HCT116 (cell line): Measurements from ENCODE around the gene RAPGEF2. TPM values are rescaled to one million over a fixed set of nuclear protein-coding genes. Genes with fewer than 3 reads are reported as not detected.

ENCODE experiments used
- ATAC-seq: fragments of 200-7000 bp; cut with Tn5 transposase; 2 replicates; pipeline ENCODE4 v1.9.1; 2020; ENCODE audit warnings: mild to moderate bottlenecking, moderate library complexity
- BruUV-seq: library from RNA; stranded (reverse); fragments of 400-500 nt; replicated peaks from 2 replicates; lab custom pipeline; 2021; lab: Mats Ljungman, UMichigan
- CTCF ChIA-PET: fragments of 300-600 bp; sonication (Branson Sonifier 250); formaldehyde crosslinking; loops from one replicate; lab custom pipeline; 2021; ENCODE audit warnings: antibody characterized with exemption; lab: Charles Lee
- POLR2A ChIA-PET: fragments of 300-600, 350-600 bp; sonication (Branson Sonifier 250); formaldehyde crosslinking; loops from one replicate; lab custom pipeline; 2021; ENCODE audit warnings: antibody characterized with exemption; lab: Charles Lee
- RAD21 ChIA-PET, 2 experiments: fragments of 300-600 bp; sonication (Branson Sonifier 250); formaldehyde crosslinking; loops; one replicate each; lab custom pipeline; 2023; ENCODE audit warnings: low total read pairs in 2 of 2; ENCODE audit not compliant: uncharacterized antibody in 2 of 2, unreplicated experiment in 2 of 2, low non-redundant PET in 1 of 2; lab: Charles Lee
- DNase-seq: peaks from one replicate; pipeline ENCODE4 v3.0.0-alpha.2; 2010; ENCODE audit warnings: low read depth, low spot score
- H2AFZ ChIP-seq: fragments of 200-600 bp; shearing (Covaris generic), sonication (generic); 2 replicates; pipeline ENCODE4 v1.6.1; 2017; ENCODE audit warnings: low read depth, mixed run types, mixed read lengths, antibody characterized with exemption, low read length; ENCODE audit not compliant: poor library complexity, severe bottlenecking
- H3K27ac ChIP-seq: 2 replicates; pipeline ENCODE4 v1.5.1; 2012; ENCODE audit warnings: low read depth, low read length
- H3K27me3 ChIP-seq: fragments of 200-600 bp; sonication (generic); 2 replicates; pipeline ENCODE4 v1.6.1; 2016; ENCODE audit warnings: mixed run types, low read length, mixed read lengths; ENCODE audit not compliant: insufficient read depth
- H3K36me3 ChIP-seq, 2 experiments: fragments of 200-500 bp in 1 of 2; fragments of 200-600 bp in 1 of 2; sonication (Bioruptor generic) in 1 of 2; sonication (generic) in 1 of 2; 2 replicates each; pipeline versions ENCODE4 v1.5.1 to v1.6.1; 2014 to 2016; ENCODE audit warnings: low read length in 2 of 2, inconsistent platforms in 1 of 2, mixed read lengths in 1 of 2, mixed run types in 1 of 2; ENCODE audit not compliant: insufficient read depth in 2 of 2, control insufficient read depth in 1 of 2
- H3K4me1 ChIP-seq, 2 experiments: fragments of 200-600 bp in 1 of 2; sonication (generic) in 1 of 2; 2 replicates each; pipeline versions ENCODE4 v1.5.1 to v1.6.1; 2012 to 2017; ENCODE audit warnings: low read length in 2 of 2, inconsistent platforms in 1 of 2, mild to moderate bottlenecking in 1 of 2, mixed read lengths in 1 of 2, mixed run types in 1 of 2, moderate library complexity in 1 of 2; ENCODE audit not compliant: insufficient read depth in 2 of 2, control insufficient read depth in 1 of 2
- H3K4me2 ChIP-seq: fragments of 200-600 bp; sonication (generic); 2 replicates; pipeline ENCODE4 v1.6.1; 2017; ENCODE audit warnings: mixed run types, low read length, mixed read lengths
- H3K4me3 ChIP-seq, 2 experiments: fragments of 200-600 bp in 1 of 2; sonication (generic) in 1 of 2; replicated peaks in 1 of 2; 2 replicates each; pipeline ENCODE4 v1.5.1; 2011 to 2016; ENCODE audit warnings: low read length in 2 of 2, control low read depth in 1 of 2, low read depth in 1 of 2, mild to moderate bottlenecking in 1 of 2, mixed read lengths in 1 of 2, mixed run types in 1 of 2
- H3K79me2 ChIP-seq: fragments of 200-600 bp; sonication (generic); 2 replicates; pipeline ENCODE4 v1.6.1; 2017; ENCODE audit warnings: mild to moderate bottlenecking, mixed run types, low read length, moderate library complexity, mixed read lengths; ENCODE audit not compliant: insufficient read depth
- H3K9ac ChIP-seq: fragments of 200-600 bp; sonication (generic); 2 replicates; pipeline ENCODE4 v1.6.1; 2016; ENCODE audit warnings: low read length, mixed read lengths
- H3K9me2 ChIP-seq: fragments of 200-600 bp; sonication (generic), shearing (Covaris generic); 2 replicates; pipeline ENCODE4 v1.6.1; 2017; ENCODE audit warnings: mixed run types, mild to moderate bottlenecking, moderate library complexity; ENCODE audit not compliant: insufficient read depth
- H3K9me3 ChIP-seq, 2 experiments: fragments of 200-500 bp in 1 of 2; fragments of 200-600 bp in 1 of 2; sonication (Bioruptor generic) in 1 of 2; sonication (generic) in 1 of 2; 2 replicates each; pipeline ENCODE4 v1.6.1; 2014 to 2017; ENCODE audit warnings: low read length in 2 of 2, mixed read lengths in 2 of 2, inconsistent platforms in 1 of 2, low read depth in 1 of 2, mild to moderate bottlenecking in 1 of 2, mixed run types in 1 of 2, moderate library complexity in 1 of 2; ENCODE audit not compliant: control insufficient read depth in 1 of 2, insufficient read depth in 1 of 2
- H4K20me1 ChIP-seq: fragments of 200-600 bp; sonication (generic), shearing (Covaris generic); 2 replicates; pipeline ENCODE4 v1.6.1; 2017; ENCODE audit warnings: mixed run types, mild to moderate bottlenecking, moderate library complexity; ENCODE audit not compliant: insufficient read depth
- CBX3 ChIP-seq: IDR thresholded peaks from 2 replicates; pipeline ENCODE4 v1.6.1; 2012; ENCODE audit warnings: low read depth
- ELF1 ChIP-seq: IDR thresholded peaks from 2 replicates; pipeline ENCODE4 v1.6.1; 2012; ENCODE audit warnings: low read depth, borderline replicate concordance
- EZH2 ChIP-seq: fragments of 200-600 bp; sonication (generic); IDR thresholded peaks from 2 replicates; pipeline ENCODE4 v1.6.1; 2017; ENCODE audit warnings: antibody characterized with exemption, mixed run types
- EZH2phosphoT487 ChIP-seq: fragments of 200-600 bp; IDR thresholded peaks from 2 replicates; pipeline ENCODE4 v1.6.1; 2018; ENCODE audit warnings: antibody characterized with exemption, borderline replicate concordance
- RAD21 ChIP-seq: IDR thresholded peaks from 2 replicates; pipeline ENCODE4 v1.6.1; 2012; ENCODE audit warnings: low read depth, mild to moderate bottlenecking
- YY1 ChIP-seq: IDR thresholded peaks from 2 replicates; pipeline ENCODE4 v1.6.1; 2011; ENCODE audit warnings: low read length, low read depth, moderate library complexity, mild to moderate bottlenecking; ENCODE audit not compliant: insufficient replicate concordance; ENCODE audit errors: extremely low read depth
- intact Hi-C: fragments of 100-400 bp; cut with micrococcal nuclease; formaldehyde crosslinking; loops from 2 replicates; pipeline ENCODE4 v1.10.0; 2022
- total RNA-seq: library from RNA; stranded (reverse); gene quantifications from one replicate; pipeline ENCODE4 v1.2.1, GENCODE V29; 2021; ENCODE audit not compliant: unreplicated experiment
- TF ChIP-seq, protein P1 (sequence below): IDR thresholded peaks from 2 replicates; pipeline ENCODE4 v1.6.1; 2012
- TF ChIP-seq, protein P2 (sequence below), 3 experiments: fragments of 200-600 bp in 1 of 3; sonication (generic) in 1 of 3; IDR thresholded peaks in 2 of 3; conservative IDR thresholded peaks in 1 of 3; 2 replicates each; pipeline ENCODE4 v1.5.1; 2012 to 2017; ENCODE audit warnings: low read depth in 2 of 3, low read length in 2 of 3, antibody characterized with exemption in 1 of 3, borderline replicate concordance in 1 of 3, control low read depth in 1 of 3, mild to moderate bottlenecking in 1 of 3, mixed read lengths in 1 of 3, mixed run types in 1 of 3, moderate library complexity in 1 of 3; ENCODE audit not compliant: insufficient read depth in 1 of 3

The RAPGEF2 gene
- total RNA-seq, 1 experiment from 2014 or later = 21.2 TPM

DNA sequence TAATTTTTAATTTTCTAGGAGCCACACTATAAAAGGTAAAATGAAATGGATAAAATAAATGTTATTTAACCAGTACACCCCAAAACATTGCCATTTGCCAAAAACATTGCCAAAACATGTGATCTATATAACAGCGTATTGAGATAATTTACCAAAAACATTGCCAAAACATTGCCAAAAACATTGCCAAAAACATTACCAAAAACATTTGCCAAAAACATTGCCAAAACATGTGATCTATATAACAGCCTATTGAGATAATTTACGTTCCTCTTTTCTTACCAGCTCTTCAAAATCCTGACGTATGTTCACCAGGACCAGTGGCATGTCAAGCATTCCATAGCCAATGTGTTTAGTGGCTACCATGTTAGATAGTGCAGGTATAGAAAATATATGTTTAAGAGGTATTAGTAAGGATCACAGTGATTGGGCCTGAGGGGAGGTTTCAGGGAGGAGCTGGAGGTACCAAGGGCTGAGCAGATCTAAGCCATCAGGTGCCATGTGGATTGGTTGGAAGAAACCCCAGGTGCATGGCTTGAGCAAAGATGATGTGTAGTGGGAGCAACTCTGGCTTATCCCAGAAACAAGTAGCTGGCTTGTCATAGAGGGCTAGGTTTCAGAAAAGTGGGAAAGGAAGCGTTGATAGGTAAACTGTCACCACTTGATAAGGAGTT is 42.6 kb downstream of the RAPGEF2 start:
- intact Hi-C loops = no loop called here
- BruUV-seq = no TSS peak
- ATAC-seq = no peak
- Histone ChIP-seq H3K27me3 (no peaks in the 10 kb centered on the region), H4K20me1 (no peaks in the 10 kb centered on the region), H3K9me3 (no peaks in the 10 kb centered on the region), H3K4me2 (no peak overlapping the region), H3K4me1 (peaks cover 3 to 5% of the 10 kb centered on the region in 2 experiments; a peak in 1 of 4 replicates), H3K79me2 (peaks cover 6% of the 10 kb centered on the region; the same call in 1 of the 2 replicates), H2AFZ (no peak overlapping the region), H3K9ac (no peak overlapping the region), H3K27ac (no peak overlapping the region), H3K4me3 (no peak overlapping the region), H3K9me2 (no peaks in the 10 kb centered on the region), H3K36me3 (no peaks in the 10 kb centered on the region)
- TF ChIP-seq CBX3 (no peak), EZH2 (no peak), ELF1 (no peak), YY1 (no peak), RAD21 (no peak), EZH2phosphoT487 (no peak)
- TF ChIP-seq, protein P1, sequence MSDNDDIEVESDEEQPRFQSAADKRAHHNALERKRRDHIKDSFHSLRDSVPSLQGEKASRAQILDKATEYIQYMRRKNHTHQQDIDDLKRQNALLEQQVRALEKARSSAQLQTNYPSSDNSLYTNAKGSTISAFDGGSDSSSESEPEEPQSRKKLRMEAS = no peak
- TF ChIP-seq, protein P2, sequence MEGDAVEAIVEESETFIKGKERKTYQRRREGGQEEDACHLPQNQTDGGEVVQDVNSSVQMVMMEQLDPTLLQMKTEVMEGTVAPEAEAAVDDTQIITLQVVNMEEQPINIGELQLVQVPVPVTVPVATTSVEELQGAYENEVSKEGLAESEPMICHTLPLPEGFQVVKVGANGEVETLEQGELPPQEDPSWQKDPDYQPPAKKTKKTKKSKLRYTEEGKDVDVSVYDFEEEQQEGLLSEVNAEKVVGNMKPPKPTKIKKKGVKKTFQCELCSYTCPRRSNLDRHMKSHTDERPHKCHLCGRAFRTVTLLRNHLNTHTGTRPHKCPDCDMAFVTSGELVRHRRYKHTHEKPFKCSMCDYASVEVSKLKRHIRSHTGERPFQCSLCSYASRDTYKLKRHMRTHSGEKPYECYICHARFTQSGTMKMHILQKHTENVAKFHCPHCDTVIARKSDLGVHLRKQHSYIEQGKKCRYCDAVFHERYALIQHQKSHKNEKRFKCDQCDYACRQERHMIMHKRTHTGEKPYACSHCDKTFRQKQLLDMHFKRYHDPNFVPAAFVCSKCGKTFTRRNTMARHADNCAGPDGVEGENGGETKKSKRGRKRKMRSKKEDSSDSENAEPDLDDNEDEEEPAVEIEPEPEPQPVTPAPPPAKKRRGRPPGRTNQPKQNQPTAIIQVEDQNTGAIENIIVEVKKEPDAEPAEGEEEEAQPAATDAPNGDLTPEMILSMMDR (IDR thresholded peaks at IDR 0.05 in 2 of 3, conservative IDR thresholded peaks at IDR 0.05 in 1 of 3; ENCODE audit: borderline replicate concordance in 1 of 3, insufficient read depth in 1 of 3, low read depth in 2 of 3, low read length in 2 of 3) = no peak
- no peak for DNase-seq
- RAD21 ChIA-PET = no interaction called here
- POLR2A ChIA-PET = no interaction called here
- CTCF ChIA-PET = no interaction called here
